ENCODE data around the gene TMEM60. TPM values are rescaled to one million over a fixed set of nuclear protein-coding genes. Genes with fewer than 3 reads are reported as not detected.

TMEM60 gene
- total and polyA plus RNA-seq, 10 of the 15 experiments (the other 5 are each of a cell fraction or from before 2014, with no cell fraction given): 13.2 to 94.2 (median 30.2) TPM

- TF ChIP-seq, protein P1, sequence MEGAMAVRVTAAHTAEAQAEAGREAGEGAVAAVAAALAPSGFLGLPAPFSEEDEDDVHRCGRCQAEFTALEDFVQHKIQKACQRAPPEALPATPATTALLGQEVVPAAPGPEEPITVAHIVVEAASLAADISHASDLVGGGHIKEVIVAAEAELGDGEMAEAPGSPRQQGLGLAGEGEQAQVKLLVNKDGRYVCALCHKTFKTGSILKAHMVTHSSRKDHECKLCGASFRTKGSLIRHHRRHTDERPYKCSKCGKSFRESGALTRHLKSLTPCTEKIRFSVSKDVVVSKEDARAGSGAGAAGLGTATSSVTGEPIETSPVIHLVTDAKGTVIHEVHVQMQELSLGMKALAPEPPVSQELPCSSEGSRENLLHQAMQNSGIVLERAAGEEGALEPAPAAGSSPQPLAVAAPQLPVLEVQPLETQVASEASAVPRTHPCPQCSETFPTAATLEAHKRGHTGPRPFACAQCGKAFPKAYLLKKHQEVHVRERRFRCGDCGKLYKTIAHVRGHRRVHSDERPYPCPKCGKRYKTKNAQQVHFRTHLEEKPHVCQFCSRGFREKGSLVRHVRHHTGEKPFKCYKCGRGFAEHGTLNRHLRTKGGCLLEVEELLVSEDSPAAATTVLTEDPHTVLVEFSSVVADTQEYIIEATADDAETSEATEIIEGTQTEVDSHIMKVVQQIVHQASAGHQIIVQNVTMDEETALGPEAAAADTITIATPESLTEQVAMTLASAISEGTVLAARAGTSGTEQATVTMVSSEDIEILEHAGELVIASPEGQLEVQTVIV (IDR thresholded peaks at IDR 0.05; ENCODE audit: borderline replicate concordance, partially characterized antibody): no peak
- TF ChIP-seq STAT1 (conservative IDR thresholded peaks at IDR 0.05): no peak
- TF ChIP-seq RELB (IDR thresholded peaks at IDR 0.05; ENCODE audit: low read depth): no peak
- no peak for TF ChIP-seq ESRRA (IDR thresholded peaks at IDR 0.05; ENCODE audit: low read length)
- TF ChIP-seq, protein P2, sequence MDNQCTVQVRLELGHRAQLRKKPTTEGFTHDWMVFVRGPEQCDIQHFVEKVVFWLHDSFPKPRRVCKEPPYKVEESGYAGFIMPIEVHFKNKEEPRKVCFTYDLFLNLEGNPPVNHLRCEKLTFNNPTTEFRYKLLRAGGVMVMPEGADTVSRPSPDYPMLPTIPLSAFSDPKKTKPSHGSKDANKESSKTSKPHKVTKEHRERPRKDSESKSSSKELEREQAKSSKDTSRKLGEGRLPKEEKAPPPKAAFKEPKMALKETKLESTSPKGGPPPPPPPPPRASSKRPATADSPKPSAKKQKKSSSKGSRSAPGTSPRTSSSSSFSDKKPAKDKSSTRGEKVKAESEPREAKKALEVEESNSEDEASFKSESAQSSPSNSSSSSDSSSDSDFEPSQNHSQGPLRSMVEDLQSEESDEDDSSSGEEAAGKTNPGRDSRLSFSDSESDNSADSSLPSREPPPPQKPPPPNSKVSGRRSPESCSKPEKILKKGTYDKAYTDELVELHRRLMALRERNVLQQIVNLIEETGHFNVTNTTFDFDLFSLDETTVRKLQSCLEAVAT (IDR thresholded peaks at IDR 0.05): no peak
- TF ChIP-seq EP300 (IDR thresholded peaks at IDR 0.05; ENCODE audit: borderline replicate concordance in 1 of 2, control insufficient read depth in 1 of 2, low read depth in 2 of 2, low read length in 2 of 2): no peak
- no peak for TF ChIP-seq WRNIP1 (IDR thresholded peaks at IDR 0.05; ENCODE audit: borderline replicate concordance, low read depth, low read length)
- no peak for TF ChIP-seq HDGF (IDR thresholded peaks at IDR 0.05)
Observed at GRCh38 chr7:77837966-77838365, 39.7 kb upstream of the TMEM60 start (continued).
